ENCODE data around the gene C3orf70. TPM values are rescaled to one million over a fixed set of nuclear protein-coding genes. Genes with fewer than 3 reads are reported as not detected.

The C3orf70 gene
- total and polyA plus RNA-seq, 10 donors, result 0.41 to 9.9 (median 5.7) TPM

- 65 to 76% (median 69%) methylated on average over 8 of the region's 8 CpGs for WGBS, 5 donors
- TF ChIP-seq CTCF (IDR thresholded peaks at IDR 0.05 in 8 of 11, conservative IDR thresholded peaks at IDR 0.05 in 3 of 11), result no peak
- no peak for TF ChIP-seq POLR2AphosphoS5 (IDR thresholded peaks at IDR 0.05)
- TF ChIP-seq POLR2A (IDR thresholded peaks at IDR 0.05), result no peak
Observed at GRCh38 chr3:185151101-185151963, 1.5 kb downstream of the C3orf70 start.

GRCh38 chr3:185150561-185150960 lies 2.3 kb downstream of the C3orf70 start:
- Histone ChIP-seq H3K4me3 (no peak overlapping the region), H3K4me1 (peaks cover 0 to 36% (median 18%) of the 10 kb centered on the region in 6 donors), H3K9me3 (no peaks in the 10 kb centered on the region), H3K27me3 (replicated peaks in 1 of 7) (peaks cover 4 to 83% (median 26%) of the 10 kb centered on the region in 7 donors), H3K36me3 (no peaks in the 10 kb centered on the region), H3K27ac (no peak overlapping the region)
- intact Hi-C loops (cut with DNase I; ENCODE audit: low total_unique reads), result no loop called here
- WGBS, 5 donors, result 83 to 98% (median 91%) methylated on average over 1 of the region's 1 CpG
- no peak for DNase-seq
- TF ChIP-seq CTCF (IDR thresholded peaks at IDR 0.05 in 8 of 11, conservative IDR thresholded peaks at IDR 0.05 in 3 of 11) (no peak), POLR2AphosphoS5 (IDR thresholded peaks at IDR 0.05) (no peak), POLR2A (IDR thresholded peaks at IDR 0.05) (no peak)

More at GRCh38 chr3:185151101-185151963, 1.5 kb downstream of the C3orf70 start:
- Histone ChIP-seq H3K4me1 (peaks cover 0 to 36% (median 18%) of the 10 kb centered on the region in 6 donors), H3K36me3 (no peaks in the 10 kb centered on the region), H3K4me3 (peak overlapping the region in 5 of 8 donors; percentile 54 to 79 (median 62)), H3K9me3 (no peaks in the 10 kb centered on the region), H3K27ac (no peak overlapping the region), H3K27me3 (replicated peaks in 1 of 7) (peaks cover 4 to 91% (median 26%) of the 10 kb centered on the region in 7 donors)
- intact Hi-C loops (cut with DNase I; ENCODE audit: low total_unique reads), result no loop called here
- no peak for DNase-seq

DNA sequence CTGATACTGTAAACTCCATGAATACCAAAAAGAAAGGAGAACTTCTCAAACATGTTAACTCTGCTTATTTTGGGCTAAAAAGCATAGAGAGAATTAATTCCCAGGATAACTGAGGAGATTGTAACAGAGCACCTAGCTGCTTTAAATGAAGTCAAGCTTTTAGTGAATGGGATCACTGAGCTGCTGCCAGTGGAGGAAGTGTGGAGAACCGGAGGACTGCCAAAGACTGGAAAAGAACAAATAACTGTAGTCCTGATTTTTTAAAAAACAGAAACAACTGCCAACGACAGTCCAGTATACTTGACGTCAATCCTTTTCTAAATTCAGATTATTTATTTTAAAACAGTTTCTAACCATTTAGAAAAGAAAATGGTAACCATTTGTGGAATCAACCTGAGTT lies 3.3 kb downstream of the C3orf70 start:
- no peak for DNase-seq
- H3K27ac ChIP-seq, result no peak overlapping the region
- intact Hi-C loops (cut with DNase I; ENCODE audit: low total_unique reads), result no loop called here
- peaks cover 4 to 74% (median 26%) of the 10 kb centered on the region in 7 donors for H3K27me3 ChIP-seq (replicated peaks in 1 of 7)
- H3K4me1 ChIP-seq, result peaks cover 0 to 36% (median 18%) of the 10 kb centered on the region in 6 donors
- no peak overlapping the region for H3K4me3 ChIP-seq
- TF ChIP-seq POLR2AphosphoS5 (IDR thresholded peaks at IDR 0.05) (no peak), CTCF (IDR thresholded peaks at IDR 0.05 in 8 of 11, conservative IDR thresholded peaks at IDR 0.05 in 3 of 11) (no peak), POLR2A (IDR thresholded peaks at IDR 0.05) (no peak)
- 76 to 90% (median 78%) methylated on average over 3 of the region's 3 CpGs for WGBS, 5 donors
- no peaks in the 10 kb centered on the region for H3K9me3 ChIP-seq
- no peaks in the 10 kb centered on the region for H3K36me3 ChIP-seq

DNA sequence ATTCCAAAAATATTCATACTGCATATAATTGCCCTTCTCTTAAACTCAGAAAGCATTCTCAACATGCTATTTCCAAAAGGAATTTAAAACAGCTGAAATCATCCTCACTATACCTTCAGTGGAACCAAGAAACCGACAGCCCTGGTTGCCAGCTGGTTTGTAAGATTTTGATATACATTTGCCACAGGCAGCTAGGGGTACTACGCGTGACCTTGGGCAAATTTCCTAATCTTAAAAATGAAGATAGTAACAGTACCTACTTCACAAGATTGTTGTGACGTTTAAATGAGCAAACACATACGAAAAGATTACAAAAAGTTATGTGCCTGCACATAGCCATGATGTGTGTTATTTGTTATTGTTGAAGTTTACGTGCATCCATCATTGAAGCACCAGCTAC lies 7.3 kb downstream of the C3orf70 start:
- Histone ChIP-seq H3K27me3 (replicated peaks in 1 of 7) (peaks cover 0 to 33% (median 0%) of the 10 kb centered on the region in 7 donors), H3K4me1 (no peaks in the 10 kb centered on the region), H3K4me3 (no peak overlapping the region), H3K27ac (no peak overlapping the region), H3K36me3 (no peaks in the 10 kb centered on the region), H3K9me3 (no peaks in the 10 kb centered on the region)
- TF ChIP-seq CTCF (IDR thresholded peaks at IDR 0.05 in 8 of 11, conservative IDR thresholded peaks at IDR 0.05 in 3 of 11) (no peak), POLR2A (IDR thresholded peaks at IDR 0.05) (no peak), POLR2AphosphoS5 (IDR thresholded peaks at IDR 0.05) (no peak)
- 84 to 96% (median 93%) methylated on average over 6 of the region's 6 CpGs for WGBS, 5 donors
- no peak for DNase-seq
- intact Hi-C loops (cut with DNase I; ENCODE audit: low total_unique reads), result no loop called here

Measured in spleen (tissue), 11 donors.